ENCODE results near the gene BCL6B. TPM values are rescaled to one million over a fixed set of nuclear protein-coding genes. Genes with fewer than 3 reads are reported as not detected.

BCL6B gene
- polyA plus RNA-seq, 3 donors, result 0.06 TPM; not detected in 2

DNA sequence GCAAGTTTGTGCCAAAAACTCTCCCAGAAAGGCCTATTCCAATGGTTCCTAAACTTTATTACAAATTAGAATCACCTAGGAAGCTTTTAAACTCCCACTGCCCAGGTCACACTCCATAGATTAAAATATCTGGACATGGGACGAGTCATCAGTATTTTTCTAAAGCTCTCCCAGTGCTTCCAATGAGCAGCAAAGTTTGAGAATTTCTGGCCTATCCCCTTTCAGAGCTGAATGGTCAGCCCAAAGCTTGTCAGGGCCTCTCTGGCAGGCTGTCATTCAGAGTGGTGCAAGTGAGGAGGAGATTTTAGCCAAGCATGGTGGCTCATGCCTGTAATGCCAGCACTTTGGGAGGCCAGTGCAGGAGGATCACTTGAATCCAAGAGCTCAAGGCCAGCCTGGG lies 2.4 kb downstream of the BCL6B start:
- Histone ChIP-seq H3K27ac (ENCODE audit: low read depth in 1 of 2, low read length in 2 of 2) (no peak overlapping the region), H3K4me2 (replicated peaks; ENCODE audit: extremely low read depth, low read length, poor library complexity, severe bottlenecking) (no peak overlapping the region)

GRCh38 chr17:7026471-7027115 lies 3.7 kb downstream of the BCL6B start:
- Histone ChIP-seq H3K27ac (ENCODE audit: low read depth in 1 of 2, low read length in 2 of 2) (no peak overlapping the region), H3K4me1 (ENCODE audit: control insufficient read depth in 1 of 2, insufficient read depth in 2 of 2, low read length in 2 of 2) (peaks cover 28 to 37% of the 10 kb centered on the region in 2 donors), H3K9me3 (replicated peaks in 1 of 2; ENCODE audit: control insufficient read depth in 1 of 2, insufficient read depth in 1 of 2, low read length in 2 of 2) (peaks cover 0 to 3% of the 10 kb centered on the region in 2 donors), H3K79me2 (ENCODE audit: insufficient read depth, low read length) (no peaks in the 10 kb centered on the region), H3K36me3 (replicated peaks in 1 of 2; ENCODE audit: control insufficient read depth in 1 of 2, insufficient read depth in 2 of 2, low read length in 2 of 2) (no peaks in the 10 kb centered on the region), H3K9ac (ENCODE audit: insufficient read depth, low read length, poor library complexity, severe bottlenecking) (no peak overlapping the region), H4K20me1 (ENCODE audit: insufficient read depth, low read length) (no peaks in the 10 kb centered on the region), H3K4me3 (replicated peaks in 1 of 3; ENCODE audit: low read depth in 2 of 3, low read length in 3 of 3) (no peak overlapping the region), H3K27me3 (ENCODE audit: control insufficient read depth in 2 of 2, insufficient read depth in 2 of 2, low read length in 2 of 2) (peaks cover 0 to 16% of the 10 kb centered on the region in 2 donors), H2AFZ (ENCODE audit: insufficient read depth, low read depth, low read length, poor library complexity, severe bottlenecking) (no peak overlapping the region), H3K4me2 (replicated peaks; ENCODE audit: extremely low read depth, low read length, poor library complexity, severe bottlenecking) (no peak overlapping the region)
- H3K27ac Mint-ChIP-seq, result no peak overlapping the region
- no peak for DNase-seq
- 97% methylated on average over 25 of the region's 29 CpGs for WGBS (ENCODE audit: insufficient coverage)
- no peak for TF ChIP-seq CTCF (IDR thresholded peaks at IDR 0.05)
- H3K36me3 Mint-ChIP-seq, result peaks cover 2% of the 10 kb centered on the region in 2 donors
- H3K27me3 Mint-ChIP-seq (ENCODE audit: low read depth in 3 of 3), result peaks cover 20 to 24% (median 24%) of the 10 kb centered on the region in 3 donors
- peaks cover 40% of the 10 kb centered on the region for H3K4me1 Mint-ChIP-seq
- intact Hi-C loops (cut with micrococcal nuclease), result no loop called here
- peak overlapping the region in 1 of 2 donors; percentile 37 for H3K4me3 Mint-ChIP-seq
- peaks cover 0 to 6% (median 0%) of the 10 kb centered on the region in 7 donors for H3K9me3 Mint-ChIP-seq

More for the DNA sequence above, 2.4 kb downstream of the BCL6B start:
- intact Hi-C loops (cut with micrococcal nuclease), result no loop called here
- H3K4me3 ChIP-seq (replicated peaks in 1 of 3; ENCODE audit: low read depth in 2 of 3, low read length in 3 of 3), result no peak overlapping the region
- H3K36me3 Mint-ChIP-seq, result peaks cover 2% of the 10 kb centered on the region in 2 donors
- H3K9me3 ChIP-seq (replicated peaks in 1 of 2; ENCODE audit: control insufficient read depth in 1 of 2, insufficient read depth in 1 of 2, low read length in 2 of 2), result peaks cover 0 to 3% of the 10 kb centered on the region in 2 donors
- no peak for DNase-seq
- H3K9me3 Mint-ChIP-seq, result peaks cover 0 to 6% (median 0%) of the 10 kb centered on the region in 7 donors
- no peak for TF ChIP-seq CTCF (IDR thresholded peaks at IDR 0.05)
- peaks cover 28 to 38% of the 10 kb centered on the region in 2 donors for H3K4me1 ChIP-seq (ENCODE audit: control insufficient read depth in 1 of 2, insufficient read depth in 2 of 2, low read length in 2 of 2)
- H3K27ac Mint-ChIP-seq, result peak overlapping the region in 1 of 7 donors; percentile 61
- no peaks in the 10 kb centered on the region for H3K79me2 ChIP-seq (ENCODE audit: insufficient read depth, low read length)
- H3K4me3 Mint-ChIP-seq, result no peak overlapping the region
- 100% methylated on average over 1 of the region's 1 CpG for WGBS (ENCODE audit: insufficient coverage)
- no peaks in the 10 kb centered on the region for H4K20me1 ChIP-seq (ENCODE audit: insufficient read depth, low read length)
- H3K4me1 Mint-ChIP-seq, result peaks cover 37% of the 10 kb centered on the region
- H2AFZ ChIP-seq (ENCODE audit: insufficient read depth, low read depth, low read length, poor library complexity, severe bottlenecking), result no peak overlapping the region
- H3K27me3 Mint-ChIP-seq (ENCODE audit: low read depth in 3 of 3), result peaks cover 27 to 31% (median 29%) of the 10 kb centered on the region in 3 donors
- H3K36me3 ChIP-seq (replicated peaks in 1 of 2; ENCODE audit: control insufficient read depth in 1 of 2, insufficient read depth in 2 of 2, low read length in 2 of 2), result no peaks in the 10 kb centered on the region
- peaks cover 0 to 21% of the 10 kb centered on the region in 2 donors for H3K27me3 ChIP-seq (ENCODE audit: control insufficient read depth in 2 of 2, insufficient read depth in 2 of 2, low read length in 2 of 2)
- H3K9ac ChIP-seq (ENCODE audit: insufficient read depth, low read length, poor library complexity, severe bottlenecking), result no peak overlapping the region
